Activated CD8-positive, alpha-beta memory T cell treated with anti-CD3 and anti-CD28 coated beads for 24 hours (primary cell): ENCODE results near the gene MPDZ.

Experiments used
- DNase-seq: peaks from one replicate; pipeline ENCODE4 v3.0.0-alpha.2; 2020

Gene MPDZ

GRCh38 chr9:13070612-13071595 is 208.6 kb downstream of the MPDZ start:
- DNase-seq: no peak

DNA sequence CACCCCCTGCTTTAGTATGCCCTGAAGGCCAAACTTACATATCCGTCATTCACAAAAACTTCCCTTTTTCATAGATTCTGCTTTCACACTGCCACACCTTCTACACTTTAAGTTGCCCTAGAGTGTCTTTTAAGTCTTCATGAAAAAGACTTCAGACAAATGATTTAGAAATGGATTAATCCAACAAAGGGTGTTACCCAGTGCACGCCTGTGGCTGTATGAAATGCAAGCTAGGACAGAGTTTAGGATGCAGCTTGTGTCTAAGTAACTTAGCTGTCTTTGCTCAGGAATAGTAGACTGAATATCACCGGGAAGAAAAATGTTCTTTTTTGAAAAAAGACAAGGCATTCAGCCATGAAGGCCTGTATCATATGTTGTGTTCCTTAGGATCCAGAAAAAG is 210.0 kb downstream of the MPDZ start:
- DNase-seq: no peak

GRCh38 chr9:13064676-13065075 is 214.8 kb downstream of the MPDZ start:
- DNase-seq: no peak

- no peak for DNase-seq
These were observed 215.5 kb downstream of the MPDZ start for GRCh38 chr9:13063880-13064459.

DNA sequence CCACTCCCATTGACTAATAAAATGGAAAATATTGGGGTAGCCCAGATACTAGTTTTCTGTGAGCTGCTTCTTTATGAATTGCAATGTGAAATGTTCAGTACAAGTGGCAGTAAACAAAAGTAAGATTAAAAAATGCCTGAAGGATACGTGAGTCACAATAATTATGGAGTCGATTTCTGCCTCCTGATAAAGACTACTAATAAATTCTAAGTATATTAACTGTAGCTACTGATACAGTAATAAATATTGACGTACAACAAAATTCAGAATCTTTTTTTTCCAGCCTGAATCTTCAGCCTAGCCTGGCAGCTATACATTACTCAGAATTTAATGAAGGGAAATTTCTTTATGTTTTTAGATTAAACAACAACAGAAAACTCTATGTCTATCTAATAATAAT is 218.1 kb downstream of the MPDZ start:
- no peak for DNase-seq
